ENCODE data around the gene CALM1.

CALM1 gene

GRCh38 chr14:90396341-90397339 lies at the start of gene CALM1:
CALM1 (plus strand) TSS chr14:90397029; CDS start chr14:90397231, 202 bp downstream.
- peak within 1 kb of the TSS; percentile 79 for H3K27ac ChIP-seq (ENCODE audit: low read depth, low read length)
- peak within 1 kb of the TSS; percentile 79 to 99 (median 93) for H3K4me3 ChIP-seq (ENCODE audit: low read depth in 1 of 5, low read length in 5 of 5)
- peak within 1 kb of the TSS in 4 of 5 donors; percentile 75 to 88 (median 87) for H3K9ac ChIP-seq (ENCODE audit: low read length in 5 of 5)
- no peaks in the 10 kb centered on the region for H3K9me3 ChIP-seq (ENCODE audit: control insufficient read depth in 5 of 5, low read length in 5 of 5)
- H3K27me3 ChIP-seq (ENCODE audit: control insufficient read depth in 5 of 5, insufficient read depth in 4 of 5, low read length in 5 of 5), result no peaks in the 10 kb centered on the region
- peaks cover 5 to 17% (median 11%) of the 10 kb centered on the region in 5 donors for H3K36me3 ChIP-seq (ENCODE audit: control insufficient read depth in 5 of 5, insufficient read depth in 5 of 5, low read length in 5 of 5)
- peaks cover 6 to 42% (median 39%) of the 10 kb centered on the region in 5 donors for H3K4me1 ChIP-seq (ENCODE audit: control insufficient read depth in 5 of 5, insufficient read depth in 5 of 5, low read length in 5 of 5)

- Histone ChIP-seq H3K9me3 (ENCODE audit: control insufficient read depth in 5 of 5, low read length in 5 of 5) (no peaks in the 10 kb centered on the region), H3K9ac (ENCODE audit: low read length in 5 of 5) (no peak overlapping the region), H3K36me3 (ENCODE audit: control insufficient read depth in 5 of 5, insufficient read depth in 5 of 5, low read length in 5 of 5) (no peaks in the 10 kb centered on the region), H3K4me3 (ENCODE audit: low read depth in 1 of 5, low read length in 5 of 5) (no peak overlapping the region), H3K27ac (ENCODE audit: low read depth, low read length) (no peak overlapping the region), H3K27me3 (ENCODE audit: control insufficient read depth in 5 of 5, insufficient read depth in 4 of 5, low read length in 5 of 5) (peaks cover 0 to 4% (median 0%) of the 10 kb centered on the region in 5 donors), H3K4me1 (ENCODE audit: control insufficient read depth in 5 of 5, insufficient read depth in 5 of 5, low read length in 5 of 5) (no peaks in the 10 kb centered on the region)
These were observed 48.6 kb upstream of the CALM1 start for GRCh38 chr14:90348270-90348669.

- Histone ChIP-seq H3K27me3 (ENCODE audit: control insufficient read depth in 5 of 5, insufficient read depth in 4 of 5, low read length in 5 of 5) (peaks cover 0 to 6% (median 0%) of the 10 kb centered on the region in 5 donors), H3K27ac (ENCODE audit: low read depth, low read length) (no peak overlapping the region), H3K4me1 (ENCODE audit: control insufficient read depth in 5 of 5, insufficient read depth in 5 of 5, low read length in 5 of 5) (no peaks in the 10 kb centered on the region), H3K4me3 (ENCODE audit: low read depth in 1 of 5, low read length in 5 of 5) (no peak overlapping the region), H3K9me3 (ENCODE audit: control insufficient read depth in 5 of 5, low read length in 5 of 5) (no peaks in the 10 kb centered on the region), H3K36me3 (ENCODE audit: control insufficient read depth in 5 of 5, insufficient read depth in 5 of 5, low read length in 5 of 5) (no peaks in the 10 kb centered on the region), H3K9ac (ENCODE audit: low read length in 5 of 5) (no peak overlapping the region)
These were observed 47.1 kb upstream of the CALM1 start for GRCh38 chr14:90349739-90350138.

- peaks cover 0 to 7% (median 2%) of the 10 kb centered on the region in 5 donors for H3K27me3 ChIP-seq (ENCODE audit: control insufficient read depth in 5 of 5, insufficient read depth in 4 of 5, low read length in 5 of 5)
- no peak overlapping the region for H3K4me3 ChIP-seq (ENCODE audit: low read depth in 1 of 5, low read length in 5 of 5)
- no peak overlapping the region for H3K27ac ChIP-seq (ENCODE audit: low read depth, low read length)
- no peaks in the 10 kb centered on the region for H3K36me3 ChIP-seq (ENCODE audit: control insufficient read depth in 5 of 5, insufficient read depth in 5 of 5, low read length in 5 of 5)
- H3K9me3 ChIP-seq (ENCODE audit: control insufficient read depth in 5 of 5, low read length in 5 of 5), result no peaks in the 10 kb centered on the region
- H3K4me1 ChIP-seq (ENCODE audit: control insufficient read depth in 5 of 5, insufficient read depth in 5 of 5, low read length in 5 of 5), result no peaks in the 10 kb centered on the region
- no peak overlapping the region for H3K9ac ChIP-seq (ENCODE audit: low read length in 5 of 5)
These were observed 42.1 kb upstream of the CALM1 start for GRCh38 chr14:90354551-90355298.

- peaks cover 0 to 7% (median 2%) of the 10 kb centered on the region in 5 donors for H3K27me3 ChIP-seq (ENCODE audit: control insufficient read depth in 5 of 5, insufficient read depth in 4 of 5, low read length in 5 of 5)
- no peaks in the 10 kb centered on the region for H3K9me3 ChIP-seq (ENCODE audit: control insufficient read depth in 5 of 5, low read length in 5 of 5)
- no peaks in the 10 kb centered on the region for H3K4me1 ChIP-seq (ENCODE audit: control insufficient read depth in 5 of 5, insufficient read depth in 5 of 5, low read length in 5 of 5)
- H3K4me3 ChIP-seq (ENCODE audit: low read depth in 1 of 5, low read length in 5 of 5), result no peak overlapping the region
- H3K36me3 ChIP-seq (ENCODE audit: control insufficient read depth in 5 of 5, insufficient read depth in 5 of 5, low read length in 5 of 5), result no peaks in the 10 kb centered on the region
- H3K9ac ChIP-seq (ENCODE audit: low read length in 5 of 5), result no peak overlapping the region
- no peak overlapping the region for H3K27ac ChIP-seq (ENCODE audit: low read depth, low read length)
These were observed 41.0 kb upstream of the CALM1 start for GRCh38 chr14:90355540-90356518.

- H3K4me3 ChIP-seq (ENCODE audit: low read depth in 1 of 5, low read length in 5 of 5), result no peak overlapping the region
- no peaks in the 10 kb centered on the region for H3K4me1 ChIP-seq (ENCODE audit: control insufficient read depth in 5 of 5, insufficient read depth in 5 of 5, low read length in 5 of 5)
- H3K27ac ChIP-seq (ENCODE audit: low read depth, low read length), result no peak overlapping the region
- H3K27me3 ChIP-seq (ENCODE audit: control insufficient read depth in 5 of 5, insufficient read depth in 4 of 5, low read length in 5 of 5), result peaks cover 0 to 5% (median 0%) of the 10 kb centered on the region in 5 donors
- H3K9me3 ChIP-seq (ENCODE audit: control insufficient read depth in 5 of 5, low read length in 5 of 5), result no peaks in the 10 kb centered on the region
- no peak overlapping the region for H3K9ac ChIP-seq (ENCODE audit: low read length in 5 of 5)
- H3K36me3 ChIP-seq (ENCODE audit: control insufficient read depth in 5 of 5, insufficient read depth in 5 of 5, low read length in 5 of 5), result no peaks in the 10 kb centered on the region
These were observed 39.9 kb upstream of the CALM1 start for GRCh38 chr14:90356925-90357324.

GRCh38 chr14:90358359-90358758 lies 38.5 kb upstream of the CALM1 start:
- no peaks in the 10 kb centered on the region for H3K4me1 ChIP-seq (ENCODE audit: control insufficient read depth in 5 of 5, insufficient read depth in 5 of 5, low read length in 5 of 5)
- no peak overlapping the region for H3K9ac ChIP-seq (ENCODE audit: low read length in 5 of 5)

GRCh38 chr14:90361865-90362557 lies 34.8 kb upstream of the CALM1 start:
- Histone ChIP-seq H3K27ac (ENCODE audit: low read depth, low read length) (no peak overlapping the region), H3K9me3 (ENCODE audit: control insufficient read depth in 5 of 5, low read length in 5 of 5) (no peaks in the 10 kb centered on the region), H3K4me1 (ENCODE audit: control insufficient read depth in 5 of 5, insufficient read depth in 5 of 5, low read length in 5 of 5) (peaks cover 0 to 5% (median 0%) of the 10 kb centered on the region in 5 donors), H3K9ac (ENCODE audit: low read length in 5 of 5) (no peak overlapping the region), H3K36me3 (ENCODE audit: control insufficient read depth in 5 of 5, insufficient read depth in 5 of 5, low read length in 5 of 5) (no peaks in the 10 kb centered on the region), H3K4me3 (ENCODE audit: low read depth in 1 of 5, low read length in 5 of 5) (no peak overlapping the region), H3K27me3 (ENCODE audit: control insufficient read depth in 5 of 5, insufficient read depth in 4 of 5, low read length in 5 of 5) (peaks cover 0 to 3% (median 0%) of the 10 kb centered on the region in 5 donors)

More at GRCh38 chr14:90358359-90358758, 38.5 kb upstream of the CALM1 start:
- no peaks in the 10 kb centered on the region for H3K9me3 ChIP-seq (ENCODE audit: control insufficient read depth in 5 of 5, low read length in 5 of 5)
- H3K36me3 ChIP-seq (ENCODE audit: control insufficient read depth in 5 of 5, insufficient read depth in 5 of 5, low read length in 5 of 5), result no peaks in the 10 kb centered on the region
- peaks cover 0 to 5% (median 0%) of the 10 kb centered on the region in 5 donors for H3K27me3 ChIP-seq (ENCODE audit: control insufficient read depth in 5 of 5, insufficient read depth in 4 of 5, low read length in 5 of 5)
- no peak overlapping the region for H3K4me3 ChIP-seq (ENCODE audit: low read depth in 1 of 5, low read length in 5 of 5)
- no peak overlapping the region for H3K27ac ChIP-seq (ENCODE audit: low read depth, low read length)

- Histone ChIP-seq H3K27me3 (ENCODE audit: control insufficient read depth in 5 of 5, insufficient read depth in 4 of 5, low read length in 5 of 5) (peaks cover 0 to 3% (median 0%) of the 10 kb centered on the region in 5 donors), H3K4me3 (ENCODE audit: low read depth in 1 of 5, low read length in 5 of 5) (no peak overlapping the region), H3K36me3 (ENCODE audit: control insufficient read depth in 5 of 5, insufficient read depth in 5 of 5, low read length in 5 of 5) (no peaks in the 10 kb centered on the region), H3K4me1 (ENCODE audit: control insufficient read depth in 5 of 5, insufficient read depth in 5 of 5, low read length in 5 of 5) (peaks cover 0 to 5% (median 0%) of the 10 kb centered on the region in 5 donors), H3K27ac (ENCODE audit: low read depth, low read length) (no peak overlapping the region), H3K9ac (ENCODE audit: low read length in 5 of 5) (no peak overlapping the region), H3K9me3 (ENCODE audit: control insufficient read depth in 5 of 5, low read length in 5 of 5) (no peaks in the 10 kb centered on the region)
These were observed 34.3 kb upstream of the CALM1 start for GRCh38 chr14:90362558-90362896.
